Measurements from ENCODE around the gene PTPRB.
A peak's percentile ranks its signal among the peaks of the same experiment; 100 is the strongest.

The PTPRB gene

GRCh38 chr12:70592664-70593063 is 44.6 kb downstream of the PTPRB start:
- no peak for DNase-seq

- no peak for DNase-seq
Observed at GRCh38 chr12:70590549-70591226, 46.5 kb downstream of the PTPRB start.

GRCh38 chr12:70590051-70590450 is 47.2 kb downstream of the PTPRB start:
- DNase-seq, result peak in 41 of 51 donors; percentile 3 to 79 (median 48)

- no peak for DNase-seq
Observed at GRCh38 chr12:70584332-70584731, 52.9 kb downstream of the PTPRB start.

- no peak for DNase-seq
Observed at GRCh38 chr12:70583251-70583650, 54.0 kb downstream of the PTPRB start.

- DNase-seq, result no peak
Observed at GRCh38 chr12:70581208-70581607, 56.0 kb downstream of the PTPRB start.

GRCh38 chr12:70577283-70577634 is 60.0 kb downstream of the PTPRB start:
- no peak for DNase-seq

GRCh38 chr12:70576341-70577282 is 60.6 kb downstream of the PTPRB start:
- peak in 6 of 51 donors; percentile 8 to 87 (median 24) for DNase-seq

- DNase-seq, result no peak
Observed at GRCh38 chr12:70571705-70572268, 65.4 kb downstream of the PTPRB start.

- no peak for DNase-seq
Observed at GRCh38 chr12:70571029-70571428, 66.2 kb downstream of the PTPRB start.

GRCh38 chr12:70561550-70561949 is 75.7 kb downstream of the PTPRB start:
- DNase-seq, result no peak

GRCh38 chr12:70560671-70561070 is 76.6 kb downstream of the PTPRB start:
- DNase-seq, result no peak

- DNase-seq, result no peak
Observed at GRCh38 chr12:70559390-70559789, 77.8 kb downstream of the PTPRB start.

GRCh38 chr12:70557583-70558191 is 79.5 kb downstream of the PTPRB start:
- DNase-seq, result peak in 45 of 51 donors; percentile 6 to 94 (median 73)

GRCh38 chr12:70556179-70556869 is 80.9 kb downstream of the PTPRB start:
- DNase-seq, result no peak

- DNase-seq, result no peak
Observed at GRCh38 chr12:70555081-70555480, 82.1 kb downstream of the PTPRB start.

GRCh38 chr12:70553391-70553859 is 83.8 kb downstream of the PTPRB start:
- DNase-seq, result no peak

- no peak for DNase-seq
Observed at GRCh38 chr12:70551731-70552130, 85.5 kb downstream of the PTPRB start.

GRCh38 chr12:70550180-70550577 is 87.0 kb downstream of the PTPRB start:
- DNase-seq, result no peak

- no peak for DNase-seq
Observed at GRCh38 chr12:70549340-70550179, 87.7 kb downstream of the PTPRB start.

All from hypothalamus (tissue), 51 donors.